Fibroblast of pulmonary artery (primary cell): ENCODE data around the gene FOXD1.
A peak's percentile ranks its signal among the peaks of the same experiment; 100 is the strongest.
"Not testable (repeated sequence)": the region's sequence is repeated elsewhere in the genome, so short reads cannot be mapped to it uniquely, and the experiment has no call there.

ENCODE experiments used
- DNase-seq: peaks from one replicate; pipeline ENCODE4 v3.0.0-alpha.2; 2010; ENCODE audit warnings: low read depth
- H3K4me3 ChIP-seq: replicated peaks from 2 replicates; pipeline ENCODE4 v1.5.1; 2011; ENCODE audit warnings: low read depth, mild to moderate bottlenecking, control low read depth, low read length, moderate library complexity
- TF ChIP-seq, protein P1 (sequence below): IDR thresholded peaks from 2 replicates; pipeline ENCODE4 v1.5.1; 2011; ENCODE audit warnings: mild to moderate bottlenecking, control low read depth, low read length, inconsistent platforms; ENCODE audit errors: missing control alignments

FOXD1 gene

DNA sequence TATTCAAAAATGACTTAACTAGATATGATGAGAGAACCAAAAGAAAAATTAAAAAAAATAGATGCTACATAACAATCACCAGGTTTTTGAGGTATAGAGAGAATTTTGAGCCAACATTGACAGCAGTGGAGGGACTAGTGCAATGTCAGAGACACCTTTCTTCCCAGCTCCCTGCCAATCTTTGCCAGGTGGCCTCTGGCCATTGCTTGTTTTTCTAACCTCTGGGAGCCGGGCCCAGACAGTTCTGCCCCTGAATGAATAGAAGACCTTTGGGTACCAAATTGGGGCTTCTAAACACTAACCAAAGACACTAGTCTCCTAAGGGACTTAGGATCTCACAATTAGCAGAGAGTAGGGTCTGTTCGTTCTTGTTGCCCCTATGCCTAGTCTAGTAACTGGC, 33.4 kb downstream of the FOXD1 start:
- no peak for DNase-seq
- TF ChIP-seq, protein P1, sequence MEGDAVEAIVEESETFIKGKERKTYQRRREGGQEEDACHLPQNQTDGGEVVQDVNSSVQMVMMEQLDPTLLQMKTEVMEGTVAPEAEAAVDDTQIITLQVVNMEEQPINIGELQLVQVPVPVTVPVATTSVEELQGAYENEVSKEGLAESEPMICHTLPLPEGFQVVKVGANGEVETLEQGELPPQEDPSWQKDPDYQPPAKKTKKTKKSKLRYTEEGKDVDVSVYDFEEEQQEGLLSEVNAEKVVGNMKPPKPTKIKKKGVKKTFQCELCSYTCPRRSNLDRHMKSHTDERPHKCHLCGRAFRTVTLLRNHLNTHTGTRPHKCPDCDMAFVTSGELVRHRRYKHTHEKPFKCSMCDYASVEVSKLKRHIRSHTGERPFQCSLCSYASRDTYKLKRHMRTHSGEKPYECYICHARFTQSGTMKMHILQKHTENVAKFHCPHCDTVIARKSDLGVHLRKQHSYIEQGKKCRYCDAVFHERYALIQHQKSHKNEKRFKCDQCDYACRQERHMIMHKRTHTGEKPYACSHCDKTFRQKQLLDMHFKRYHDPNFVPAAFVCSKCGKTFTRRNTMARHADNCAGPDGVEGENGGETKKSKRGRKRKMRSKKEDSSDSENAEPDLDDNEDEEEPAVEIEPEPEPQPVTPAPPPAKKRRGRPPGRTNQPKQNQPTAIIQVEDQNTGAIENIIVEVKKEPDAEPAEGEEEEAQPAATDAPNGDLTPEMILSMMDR, result no peak
- H3K4me3 ChIP-seq, result no peak overlapping the region

DNA sequence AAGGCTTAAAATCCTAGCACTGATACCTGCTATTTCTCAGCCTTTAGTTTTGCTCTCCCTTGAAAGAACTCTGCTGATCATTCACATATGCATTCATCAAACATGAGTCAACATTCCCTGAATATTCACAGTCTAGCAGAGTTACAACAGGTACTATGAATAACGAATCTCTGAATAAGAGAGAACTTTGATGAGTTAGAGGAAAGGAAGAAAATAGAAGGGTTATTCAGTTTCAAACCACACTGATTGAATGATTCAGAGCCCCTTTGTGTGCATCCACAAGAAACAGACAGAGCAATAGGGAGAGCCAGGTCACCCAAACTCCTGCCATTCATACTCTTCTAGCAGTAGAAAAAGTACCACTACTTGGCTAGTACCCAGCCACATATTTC, 36.0 kb downstream of the FOXD1 start:
- peak; percentile 37 for DNase-seq
- H3K4me3 ChIP-seq, result no peak overlapping the region
- TF ChIP-seq, protein P1, result no peak

DNA sequence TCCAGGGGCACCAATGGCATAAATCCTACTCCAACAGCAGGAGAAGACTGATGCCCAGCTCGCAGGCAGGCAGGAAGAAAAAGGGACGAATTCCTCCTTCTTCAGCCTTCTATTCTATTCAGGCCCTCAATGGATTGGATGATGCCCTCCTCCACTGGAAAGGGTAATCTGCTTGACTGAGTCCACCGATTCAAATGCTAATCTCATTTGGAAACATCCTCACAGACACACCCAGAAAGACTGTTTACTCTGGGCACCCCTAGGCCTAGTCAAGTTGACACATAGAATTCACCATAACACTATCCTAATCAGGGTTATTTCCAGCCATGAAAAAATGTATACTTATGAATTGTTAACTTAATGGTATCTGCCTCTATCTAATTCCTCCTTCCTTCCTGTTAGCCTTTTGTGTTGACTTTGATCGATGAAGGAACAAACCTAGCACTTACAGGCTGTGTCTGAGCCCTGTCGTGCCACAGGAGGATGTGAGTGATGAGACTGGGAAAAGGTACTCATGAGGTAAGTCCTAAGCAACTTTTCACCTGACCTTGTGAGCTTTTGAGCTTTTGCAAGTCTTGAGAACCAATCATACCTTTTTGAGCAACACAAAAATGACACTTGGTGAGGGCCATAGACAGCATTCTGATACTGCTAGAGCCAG, 36.5 kb downstream of the FOXD1 start:
- no peak for DNase-seq
- no peak overlapping the region for H3K4me3 ChIP-seq
- TF ChIP-seq, protein P1, result no peak

DNA sequence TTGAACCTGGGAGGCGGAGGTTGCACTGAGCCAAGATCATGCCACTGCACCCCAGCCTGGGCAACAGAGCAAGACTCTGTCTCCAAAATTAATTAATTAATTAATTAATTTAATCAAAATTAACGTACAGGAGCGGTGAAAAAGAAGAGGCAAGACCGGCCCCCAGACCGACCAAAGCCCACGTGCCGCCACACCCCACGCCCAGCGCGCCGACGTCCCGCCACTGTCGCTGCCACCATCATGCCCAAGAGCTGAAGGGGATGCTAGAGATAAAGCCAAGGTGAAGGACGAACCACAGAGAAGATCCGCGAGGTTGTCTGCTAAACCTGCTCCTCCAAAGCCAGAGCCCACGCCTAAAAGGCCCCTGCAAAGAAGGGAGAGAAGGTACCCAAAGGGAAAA, 38.6 kb downstream of the FOXD1 start:
- DNase-seq, H3K4me3 ChIP-seq: not testable (repeated sequence)

DNA sequence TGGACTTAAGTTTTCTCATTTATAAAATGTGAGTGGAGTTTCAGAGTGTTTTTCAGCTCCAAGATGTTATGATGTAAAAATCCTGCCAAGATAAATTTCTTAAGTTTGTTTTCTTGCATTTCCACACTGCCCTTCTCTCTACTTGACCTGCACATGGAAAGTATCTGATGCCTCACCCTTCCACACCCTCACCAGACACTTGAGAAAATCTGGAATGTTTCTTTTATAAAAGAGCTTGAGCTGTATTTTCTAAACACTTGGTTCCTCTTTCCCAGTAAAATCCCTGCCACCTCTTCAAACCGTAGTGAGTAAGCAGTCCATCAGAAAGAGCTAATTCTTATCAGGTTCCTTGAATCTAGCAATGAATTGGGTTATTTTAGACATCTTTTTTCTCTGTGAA, 42.9 kb downstream of the FOXD1 start:
- TF ChIP-seq, protein P1, result no peak
- no peak for DNase-seq
- no peak overlapping the region for H3K4me3 ChIP-seq

DNA sequence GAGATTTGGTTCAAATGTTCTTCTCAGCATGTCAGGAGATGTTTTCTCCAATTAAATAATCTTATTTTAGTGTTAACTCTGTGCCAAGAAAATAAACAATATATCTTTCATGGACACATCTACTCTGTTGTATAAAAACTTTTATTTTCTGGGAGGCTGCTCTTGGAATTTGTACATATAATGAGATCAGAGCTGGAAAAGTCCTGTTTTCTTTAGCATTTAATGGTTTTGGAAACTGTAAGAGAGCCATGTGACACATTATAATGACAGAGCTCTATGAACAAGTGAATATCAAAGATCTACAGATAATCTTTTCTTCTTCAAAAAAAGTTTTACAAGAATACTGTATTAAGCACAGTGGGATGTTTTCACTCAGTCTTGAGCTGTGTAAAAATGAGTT, 48.8 kb downstream of the FOXD1 start:
- TF ChIP-seq, protein P1, result no peak
- no peak for DNase-seq
- no peak overlapping the region for H3K4me3 ChIP-seq
